PC-9 (cell line): ENCODE measurements around the gene RABAC1. TPM values are rescaled to one million over a fixed set of nuclear protein-coding genes. Genes with fewer than 3 reads are reported as not detected.

Experiments used
- BruUV-seq: library from RNA; stranded (reverse); fragments of 400-500 nt; replicated peaks from 2 replicates; lab custom pipeline; 2021; lab: Mats Ljungman, UMichigan
- CTCF ChIA-PET: fragments of 300-600 bp; sonication (Branson Sonifier 250); formaldehyde crosslinking; loops from one replicate; lab custom pipeline; 2022; ENCODE audit warnings: antibody characterized with exemption; lab: Charles Lee
- POLR2A ChIA-PET: fragments of 300-600 bp; sonication (Branson Sonifier 250); formaldehyde crosslinking; loops from one replicate; lab custom pipeline; 2022; ENCODE audit warnings: antibody characterized with exemption; ENCODE audit not compliant: unreplicated experiment; lab: Charles Lee
- DNase-seq, 2 experiments: peaks; one replicate each; pipeline versions ENCODE4 v3.0.0 to v3.0.0-alpha.2; 2015 to 2022; ENCODE audit warnings: mixed read lengths in 1 of 2
- H2AFZ ChIP-seq: fragments of 200-600 bp; sonication (generic); 2 replicates; pipeline ENCODE4 v1.8.1; 2017; ENCODE audit warnings: antibody characterized with exemption
- H3F3A ChIP-seq: fragments of 200-600 bp; sonication (generic); 2 replicates; pipeline ENCODE4 v1.8.1; 2017; ENCODE audit warnings: antibody characterized with exemption, mild to moderate bottlenecking, low read depth; ENCODE audit not compliant: insufficient read depth
- H3K27ac ChIP-seq: fragments of 200-600 bp; sonication (generic); 2 replicates; pipeline ENCODE4 v1.6.1; 2016; ENCODE audit warnings: mixed run types
- H3K27me3 ChIP-seq: fragments of 200-600 bp; sonication (generic); 2 replicates; pipeline ENCODE4 v1.6.1; 2016; ENCODE audit warnings: low read depth, mixed run types; ENCODE audit not compliant: insufficient read depth
- H3K36me3 ChIP-seq: fragments of 200-600 bp; sonication (generic); 2 replicates; pipeline ENCODE4 v1.6.1; 2016; ENCODE audit warnings: low read depth, mixed run types
- H3K4me1 ChIP-seq: fragments of 200-600 bp; sonication (generic); replicated peaks from 2 replicates; pipeline ENCODE4 v1.6.1; 2016; ENCODE audit warnings: mixed run types; ENCODE audit not compliant: insufficient read depth
- H3K4me2 ChIP-seq: fragments of 200-600 bp; sonication (generic); 2 replicates; pipeline ENCODE4 v1.6.1; 2017; ENCODE audit warnings: mixed run types
- H3K4me3 ChIP-seq: fragments of 200-600 bp; sonication (generic); 2 replicates; pipeline ENCODE4 v1.6.1; 2016; ENCODE audit warnings: mixed run types
- H3K79me2 ChIP-seq: fragments of 200-600 bp; sonication (generic); 2 replicates; pipeline ENCODE4 v1.6.1; 2017; ENCODE audit warnings: low read depth, mixed run types
- H3K9me2 ChIP-seq: fragments of 200-600 bp; sonication (generic); 2 replicates; pipeline ENCODE4 v1.8.1; 2017; ENCODE audit warnings: mild to moderate bottlenecking; ENCODE audit not compliant: insufficient read depth
- H3K9me3 ChIP-seq: fragments of 200-600 bp; sonication (generic); 2 replicates; pipeline ENCODE4 v1.8.1; 2016; ENCODE audit warnings: low read depth; ENCODE audit not compliant: insufficient read depth
- H4K20me1 ChIP-seq: fragments of 200-600 bp; sonication (generic); 2 replicates; pipeline ENCODE4 v1.8.1; 2017; ENCODE audit not compliant: insufficient read depth
- EZH2 ChIP-seq: fragments of 200-600 bp; sonication (generic); IDR thresholded peaks from 2 replicates; pipeline ENCODE4 v1.8.0; 2017; ENCODE audit warnings: antibody characterized with exemption, low read depth
- intact Hi-C: fragments of 100-400 bp; cut with micrococcal nuclease; formaldehyde crosslinking; loops from one replicate; pipeline ENCODE4 v1.10.0; 2022; ENCODE audit not compliant: unreplicated experiment
- total RNA-seq: library from RNA; stranded (reverse); gene quantifications from 2 replicates; pipeline ENCODE4 v1.2.3, GENCODE V29; 2021
- TF ChIP-seq, protein P1 (sequence below): fragments of 200-600 bp; sonication (generic); conservative IDR thresholded peaks from 2 replicates; pipeline ENCODE4 v1.6.1; 2017; ENCODE audit warnings: mixed run types, antibody characterized with exemption, mild to moderate bottlenecking, moderate library complexity

Gene RABAC1
- total RNA-seq, 1 experiment from 2014 or later = 110 TPM

DNA sequence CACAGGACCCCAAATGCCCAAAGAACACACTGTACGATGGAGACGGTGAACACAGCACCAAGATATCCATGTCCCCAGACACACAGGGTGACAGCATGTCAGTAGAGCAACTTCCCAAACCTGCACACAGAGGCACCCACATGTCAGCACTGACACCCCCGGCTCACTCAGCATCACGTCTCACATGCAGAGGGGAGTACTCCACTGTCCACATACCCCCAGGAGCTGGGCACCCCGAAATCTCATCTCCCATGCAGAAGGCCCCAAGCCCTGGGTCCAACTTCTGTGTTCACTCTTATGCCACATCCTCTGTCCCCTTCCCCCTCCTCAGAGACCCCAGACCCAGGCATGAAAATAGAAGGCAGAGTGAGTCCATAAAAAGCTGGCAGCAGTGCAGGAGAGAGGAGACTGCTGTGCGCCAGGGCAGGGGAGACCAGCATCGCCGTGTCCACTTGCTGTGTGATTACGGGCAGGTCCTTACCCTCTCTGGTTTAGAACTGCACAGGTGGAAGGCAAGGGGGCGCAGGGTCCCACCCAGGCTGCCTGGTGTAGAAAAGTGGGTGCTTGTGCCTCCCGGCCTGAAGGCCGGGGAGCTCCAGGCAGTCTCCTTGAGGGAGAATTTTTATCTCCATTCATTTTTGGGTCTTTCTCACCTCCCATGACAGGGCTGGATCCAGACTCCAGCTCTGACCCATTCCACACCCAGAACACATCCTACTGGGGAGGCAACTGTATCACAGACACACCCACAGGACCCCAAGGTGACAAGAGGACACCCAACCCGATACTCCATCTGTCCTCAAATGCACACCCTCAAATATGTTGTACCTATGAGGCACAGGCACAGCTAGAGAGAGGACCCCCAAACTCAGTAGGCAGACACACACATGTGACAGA lies 47.9 kb downstream of the RABAC1 start:
- no peak for DNase-seq
- Histone ChIP-seq H3K36me3 (no peaks in the 10 kb centered on the region), H2AFZ (no peak overlapping the region), H4K20me1 (0 out of 2 replicates have a peak, but pooled peaks cover 3% of the 10 kb centered on the region), H3K79me2 (no peaks in the 10 kb centered on the region), H3K27ac (no peak overlapping the region), H3K9me3 (no peaks in the 10 kb centered on the region), H3K4me1 (no peaks in the 10 kb centered on the region), H3K27me3 (peaks cover 33% of the 10 kb centered on the region), H3K4me2 (no peak overlapping the region), H3K4me3 (no peak overlapping the region), H3K9me2 (no peaks in the 10 kb centered on the region), H3F3A (peaks cover 15% of the 10 kb centered on the region; the same call in 1 of the 2 replicates)
- TF ChIP-seq, protein P1, sequence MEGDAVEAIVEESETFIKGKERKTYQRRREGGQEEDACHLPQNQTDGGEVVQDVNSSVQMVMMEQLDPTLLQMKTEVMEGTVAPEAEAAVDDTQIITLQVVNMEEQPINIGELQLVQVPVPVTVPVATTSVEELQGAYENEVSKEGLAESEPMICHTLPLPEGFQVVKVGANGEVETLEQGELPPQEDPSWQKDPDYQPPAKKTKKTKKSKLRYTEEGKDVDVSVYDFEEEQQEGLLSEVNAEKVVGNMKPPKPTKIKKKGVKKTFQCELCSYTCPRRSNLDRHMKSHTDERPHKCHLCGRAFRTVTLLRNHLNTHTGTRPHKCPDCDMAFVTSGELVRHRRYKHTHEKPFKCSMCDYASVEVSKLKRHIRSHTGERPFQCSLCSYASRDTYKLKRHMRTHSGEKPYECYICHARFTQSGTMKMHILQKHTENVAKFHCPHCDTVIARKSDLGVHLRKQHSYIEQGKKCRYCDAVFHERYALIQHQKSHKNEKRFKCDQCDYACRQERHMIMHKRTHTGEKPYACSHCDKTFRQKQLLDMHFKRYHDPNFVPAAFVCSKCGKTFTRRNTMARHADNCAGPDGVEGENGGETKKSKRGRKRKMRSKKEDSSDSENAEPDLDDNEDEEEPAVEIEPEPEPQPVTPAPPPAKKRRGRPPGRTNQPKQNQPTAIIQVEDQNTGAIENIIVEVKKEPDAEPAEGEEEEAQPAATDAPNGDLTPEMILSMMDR = no peak
- TF ChIP-seq EZH2 = no peak
- ChIA-PET CTCF (no interaction called here), POLR2A (interaction anchor here (0.7 kb wide), 1 partner anchor 33 kb away, joined by 7 read pairs; no protein-coding TSS in a partner anchor)
- intact Hi-C loops = no loop called here
- TSS peak; percentile 26 for BruUV-seq

DNA sequence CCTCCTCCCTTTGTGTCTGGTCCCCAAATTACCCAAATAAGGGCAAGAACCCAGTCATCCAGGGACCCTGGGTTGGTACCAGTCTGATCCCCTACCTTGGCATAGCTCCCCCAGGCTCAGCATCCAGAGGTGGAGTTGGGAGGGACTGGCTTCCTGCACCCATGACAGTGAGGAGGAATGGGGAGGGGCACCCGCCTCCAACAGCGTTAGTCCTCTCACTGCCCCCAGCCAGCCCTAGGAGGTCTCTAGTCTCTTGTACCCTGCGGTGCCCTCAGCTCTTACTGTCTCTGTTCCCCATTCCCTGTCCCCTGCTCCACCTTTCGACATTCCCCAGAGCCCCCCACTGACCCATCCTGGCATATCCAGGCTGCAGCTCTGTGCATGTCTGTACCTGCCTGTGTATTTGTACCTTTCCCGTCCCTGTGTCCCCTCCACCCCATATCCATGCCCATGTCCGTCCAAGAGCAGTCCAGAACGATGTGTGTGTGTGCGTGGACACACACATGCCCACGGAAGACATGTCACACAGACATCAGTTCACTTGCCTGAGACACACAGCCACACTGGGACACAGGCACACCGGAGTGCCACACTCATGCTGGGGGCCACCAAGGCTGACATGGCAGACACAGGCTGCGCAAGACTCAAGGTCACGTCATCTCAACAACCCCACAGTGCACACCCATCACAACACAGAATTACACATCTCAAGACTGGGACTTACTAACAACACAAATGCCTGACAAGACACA lies 48.7 kb downstream of the RABAC1 start:
- H3K4me1 ChIP-seq = no peaks in the 10 kb centered on the region
- peaks cover 30% of the 10 kb centered on the region for H3K27me3 ChIP-seq
- no peaks in the 10 kb centered on the region for H3K9me3 ChIP-seq
- H2AFZ ChIP-seq = no peak overlapping the region
- no peaks in the 10 kb centered on the region for H3K79me2 ChIP-seq
- no peaks in the 10 kb centered on the region for H3K36me3 ChIP-seq
- ChIA-PET CTCF (no interaction called here), POLR2A (no interaction called here)
- no TSS peak for BruUV-seq
- H3F3A ChIP-seq = peaks cover 15% of the 10 kb centered on the region; the same call in 1 of the 2 replicates
- H3K4me3 ChIP-seq = no peak overlapping the region
- H3K4me2 ChIP-seq = no peak overlapping the region
- DNase-seq = no peak
- H4K20me1 ChIP-seq = 0 out of 2 replicates have a peak, but pooled peaks cover 11% of the 10 kb centered on the region
- no peak overlapping the region for H3K27ac ChIP-seq
- TF ChIP-seq EZH2 = no peak
- TF ChIP-seq, protein P1 = no peak
- no peaks in the 10 kb centered on the region for H3K9me2 ChIP-seq
- intact Hi-C loops = no loop called here

- Histone ChIP-seq H3K4me1 (peaks cover 3% of the 10 kb centered on the region), H3K27ac (no peak overlapping the region), H3K36me3 (no peaks in the 10 kb centered on the region), H4K20me1 (peaks cover 19% of the 10 kb centered on the region), H3K27me3 (peaks cover 27% of the 10 kb centered on the region), H2AFZ (no peak overlapping the region), H3K4me3 (no peak overlapping the region), H3F3A (peaks cover 19% of the 10 kb centered on the region; the same call in 1 of the 2 replicates), H3K9me2 (no peaks in the 10 kb centered on the region), H3K9me3 (no peaks in the 10 kb centered on the region), H3K4me2 (no peak overlapping the region), H3K79me2 (no peaks in the 10 kb centered on the region)
- TF ChIP-seq, protein P1 = no peak
- no peak for TF ChIP-seq EZH2
- ChIA-PET CTCF (no interaction called here), POLR2A (no interaction called here)
- intact Hi-C loops = no loop called here
- no TSS peak for BruUV-seq
- no peak for DNase-seq
Measured at GRCh38 chr19:41909706-41910105, 49.4 kb downstream of the RABAC1 start.
